Glomerular endothelial cell (primary cell): ENCODE data around the gene FITM1. TPM values are rescaled to one million over a fixed set of nuclear protein-coding genes. Genes with fewer than 3 reads are reported as not detected.
A peak's percentile ranks its signal among the peaks of the same experiment; 100 is the strongest.

ENCODE experiments used
- DNase-seq: peaks from one replicate; pipeline ENCODE4 v3.0.0-alpha.2; 2011; ENCODE audit warnings: low read depth, low spot score; ENCODE audit errors: extremely low read depth
- total RNA-seq: library from RNA; depleted of rRNA; stranded (reverse); fragments of >200 nt; gene quantifications from 2 replicates; pipeline ENCODE4 v1.2.3, GENCODE V29; 2015

The FITM1 gene
- total RNA-seq, 1 donor from 2014 or later: 0.29 TPM

DNA sequence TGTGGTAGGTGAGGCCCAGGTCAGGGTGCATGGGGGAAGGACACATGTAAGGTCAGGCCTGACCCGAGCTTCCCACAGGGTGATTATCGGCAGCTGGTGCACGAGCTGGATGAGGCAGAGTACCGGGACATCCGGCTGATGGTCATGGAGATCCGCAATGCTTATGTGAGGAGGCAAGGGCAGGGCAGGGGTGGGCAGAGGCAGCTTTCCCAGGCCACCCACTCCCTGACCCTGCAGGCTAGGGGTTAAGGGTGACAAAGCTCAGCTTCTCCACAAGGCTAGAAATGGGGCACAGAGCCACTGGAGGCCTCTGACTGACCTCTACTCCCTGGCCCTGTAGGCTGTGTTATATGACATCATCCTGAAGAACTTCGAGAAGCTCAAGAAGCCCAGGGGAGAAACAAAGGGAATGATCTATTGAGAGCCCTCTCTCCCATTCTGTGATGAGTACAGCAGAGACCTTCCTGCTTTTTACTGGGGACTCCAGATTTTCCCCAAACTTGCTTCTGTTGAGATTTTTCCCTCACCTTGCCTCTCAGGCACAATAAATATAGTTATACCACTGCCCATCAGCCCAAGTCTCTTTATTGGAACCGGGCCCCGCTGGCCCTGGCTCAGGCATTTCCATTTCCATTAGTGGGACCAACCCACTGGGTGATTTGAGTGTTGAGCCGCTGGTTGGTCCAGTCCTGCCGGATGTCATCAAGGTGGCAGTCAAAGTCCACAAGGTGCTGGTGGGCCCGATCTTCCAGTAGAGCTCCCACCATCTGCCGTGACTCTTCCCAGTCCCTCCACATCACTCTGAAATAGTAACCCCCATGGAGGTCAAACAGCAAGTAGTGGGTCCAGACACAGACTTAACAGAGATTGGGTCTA lies 8.2 kb downstream of the FITM1 start:
- no peak for DNase-seq

- DNase-seq: no peak
Measured at GRCh38 chr14:24139272-24139934, 8.9 kb downstream of the FITM1 start.

DNA sequence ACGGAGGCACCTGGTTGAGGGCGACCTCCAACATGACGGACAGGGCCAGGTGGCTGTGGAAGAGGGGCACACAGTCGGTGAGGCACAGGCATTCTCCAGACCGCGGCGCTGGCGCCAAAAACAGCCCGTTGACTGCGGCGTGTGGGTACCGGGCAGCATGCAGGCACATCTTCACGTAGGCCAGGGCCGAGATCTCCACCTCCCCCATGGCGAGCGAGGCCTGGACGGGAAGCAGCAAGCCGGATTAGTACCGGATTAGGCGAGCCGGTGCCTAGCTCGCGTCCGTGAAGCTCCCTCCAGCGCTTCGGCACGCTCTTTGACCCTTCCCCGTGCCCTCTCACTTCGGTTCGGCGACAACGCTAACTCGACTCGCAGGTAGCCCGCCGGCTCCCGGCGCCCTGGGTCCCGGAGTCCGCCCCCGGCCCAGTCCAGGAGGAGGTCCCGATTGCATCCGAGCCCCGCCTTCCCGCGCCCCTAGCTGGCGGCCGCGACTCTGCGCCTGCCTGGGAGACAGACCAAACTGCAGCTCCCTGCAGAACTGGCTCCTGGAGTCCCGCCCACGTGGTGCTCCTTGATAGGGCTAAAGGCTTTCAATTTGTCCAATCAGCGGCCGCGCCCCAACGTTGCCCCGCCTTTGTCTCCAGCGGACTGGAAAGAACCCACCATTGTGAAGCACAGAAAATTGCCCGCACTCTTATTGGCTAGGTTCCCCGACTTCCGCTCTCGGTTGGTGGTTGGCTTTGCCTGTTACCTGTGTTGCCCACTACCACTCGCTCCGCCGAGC lies 10.8 kb downstream of the FITM1 start, which contains the start of gene EMC9:
TSS of gene EMC9 (minus strand) at position 495 of the 784 bp plus-strand sequence. CDS start at position 208, 287 bp downstream.
- peak; percentile 90 for DNase-seq

DNA sequence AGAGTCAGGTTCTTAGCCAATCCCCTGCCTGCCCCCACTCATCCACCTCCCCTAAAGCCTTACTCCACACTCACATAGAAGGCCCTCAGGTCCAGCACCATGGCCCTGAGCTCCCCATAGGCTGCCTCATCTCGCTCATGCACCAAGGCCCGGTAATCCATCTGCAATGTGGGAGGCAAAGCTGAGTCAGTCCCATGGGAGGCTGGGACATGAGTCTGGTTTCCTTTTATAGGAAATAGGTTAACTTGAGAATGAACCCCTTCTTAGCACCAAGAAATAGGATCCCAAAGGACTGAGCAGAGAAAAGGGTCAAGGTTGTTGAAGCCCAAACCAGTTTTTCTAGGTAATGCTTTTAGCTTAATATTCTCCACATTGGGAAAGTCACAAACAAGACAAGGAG lies 13.1 kb downstream of the FITM1 start:
- DNase-seq: no peak

DNA sequence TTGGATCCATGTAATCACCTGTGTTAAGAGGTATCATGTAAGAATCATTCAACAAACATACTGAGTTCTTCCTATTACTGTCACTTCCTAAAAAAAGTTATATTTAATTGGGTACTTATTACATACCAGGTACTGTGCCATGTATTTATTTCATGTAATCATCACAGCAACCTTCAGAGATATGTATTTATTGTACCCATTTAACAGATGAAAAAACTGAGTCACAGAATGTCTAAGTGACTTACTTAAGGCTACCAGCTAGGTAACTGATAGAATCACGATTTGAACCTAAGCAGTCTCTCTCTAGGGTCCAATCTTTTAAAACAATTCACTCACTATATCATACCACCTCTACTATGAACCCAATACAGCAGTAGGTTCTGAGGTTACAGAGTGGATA lies 14.0 kb downstream of the FITM1 start:
- no peak for DNase-seq

- DNase-seq: no peak
Measured at GRCh38 chr14:24145219-24145618, 14.8 kb downstream of the FITM1 start.

DNA sequence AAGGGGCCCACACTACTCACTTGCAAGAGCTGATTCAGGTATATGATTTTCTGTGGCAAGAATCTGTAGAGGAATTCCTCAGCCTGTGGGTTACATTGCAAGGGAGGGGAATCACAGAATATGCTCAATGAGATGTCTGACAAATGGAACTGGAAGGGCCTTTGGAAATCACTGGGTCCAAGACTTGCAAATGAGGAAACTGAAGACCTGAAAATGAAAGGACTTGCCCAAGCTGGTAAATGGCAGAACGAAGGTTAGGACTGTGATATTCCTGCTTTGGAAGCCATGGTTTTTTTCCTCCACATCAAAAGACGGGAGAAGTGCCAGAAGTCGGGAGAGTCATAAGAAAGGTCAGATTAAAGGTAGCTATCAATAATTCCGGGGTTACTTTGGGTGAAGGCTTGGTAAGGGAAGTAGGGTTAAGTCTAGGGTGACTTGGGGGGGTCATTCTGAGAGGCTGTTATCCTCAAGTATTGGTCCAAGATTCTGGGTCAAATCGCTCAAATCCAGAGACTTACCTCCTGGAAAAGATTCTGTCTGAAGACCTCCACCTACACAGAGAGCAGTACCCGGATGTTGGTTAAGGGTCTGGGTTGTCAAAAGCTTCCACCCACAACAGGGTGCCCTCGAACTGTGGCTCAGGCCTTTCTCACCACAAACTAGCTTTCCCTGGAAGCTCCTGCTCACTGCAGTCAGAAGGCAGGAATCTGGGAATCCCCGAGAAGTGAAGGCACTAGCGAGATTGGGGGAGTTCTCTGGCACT lies 15.4 kb downstream of the FITM1 start:
- peak; percentile 16 for DNase-seq

- peak; percentile 65 for DNase-seq
Measured at GRCh38 chr14:24146453-24146977, 16.1 kb downstream of the FITM1 start, which contains the start of gene PSME2. Gene PSME2, minus strand, starts transcription at chr14:24146610. Its CDS starts 29 bp downstream, at chr14:24146581.

DNA sequence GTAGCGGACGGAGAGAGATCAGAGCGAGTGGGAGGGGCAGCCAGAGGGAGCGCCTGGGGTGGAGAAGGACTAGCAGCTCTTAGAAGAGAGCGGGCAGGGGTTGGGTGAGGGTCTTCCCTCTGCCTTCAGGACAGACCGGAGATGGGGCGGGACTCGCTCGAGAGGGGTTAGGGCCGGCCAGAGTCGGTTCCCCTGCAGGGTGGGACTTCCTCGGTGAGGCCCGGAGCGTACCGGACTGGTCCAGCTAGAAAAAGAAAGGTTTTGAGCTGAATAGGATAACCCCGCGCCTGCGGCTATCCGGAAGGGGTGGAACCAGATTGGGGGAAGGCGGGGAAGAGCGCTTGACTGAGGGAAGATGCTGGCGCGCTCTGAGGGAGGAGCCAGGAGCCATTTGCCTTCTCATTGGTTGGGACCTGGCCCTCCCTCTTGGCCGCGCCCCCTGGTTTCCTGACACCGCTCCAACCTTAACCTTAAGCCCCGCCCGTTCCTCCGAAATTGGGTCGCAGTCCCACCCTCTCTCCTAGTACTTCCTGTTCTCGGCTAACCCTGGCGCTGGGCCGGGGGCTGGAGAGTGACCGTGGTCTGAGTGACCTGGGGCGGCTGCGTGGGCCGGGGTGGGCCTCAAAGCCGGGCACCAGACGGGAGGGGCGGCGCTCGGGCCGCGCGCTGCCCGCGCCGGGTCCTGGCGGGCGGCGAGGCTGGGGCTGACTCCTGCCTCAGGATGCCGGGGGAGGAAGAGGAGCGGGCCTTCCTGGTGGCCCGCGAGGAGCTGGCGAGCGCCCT lies 16.7 kb downstream of the FITM1 start, which contains the start of gene RNF31:
TSS of gene RNF31 (plus strand) at position 521 of the 783 bp plus-strand sequence. CDS start at position 722, 201 bp downstream.
- DNase-seq: peak; percentile 71

DNA sequence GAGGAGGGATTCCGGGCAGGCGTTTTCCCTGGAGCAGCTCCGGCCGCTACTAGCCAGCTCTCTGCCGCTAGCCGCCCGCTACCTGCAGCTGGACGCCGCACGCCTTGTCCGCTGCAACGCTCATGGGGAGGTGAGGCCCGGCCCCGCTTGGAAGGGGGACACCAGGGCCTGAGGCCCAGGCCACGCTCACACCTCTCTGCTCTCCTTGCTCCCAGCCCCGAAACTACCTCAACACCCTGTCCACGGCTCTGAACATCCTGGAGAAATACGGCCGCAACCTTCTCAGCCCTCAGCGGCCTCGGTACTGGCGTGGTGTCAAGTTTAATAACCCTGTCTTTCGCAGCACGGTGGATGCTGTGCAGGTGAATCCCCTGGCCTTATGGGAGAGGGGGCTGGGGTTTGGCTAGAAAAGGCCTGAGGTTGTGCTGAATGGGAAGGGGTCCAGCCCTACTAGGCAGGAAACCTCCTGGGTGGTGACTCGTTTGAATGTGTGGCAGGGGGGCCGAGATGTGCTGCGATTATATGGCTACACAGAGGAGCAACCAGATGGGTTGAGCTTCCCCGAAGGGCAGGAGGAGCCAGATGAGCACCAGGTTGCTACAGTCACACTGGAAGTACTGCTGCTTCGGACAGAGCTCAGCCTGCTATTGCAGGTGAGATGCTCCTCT lies 17.4 kb downstream of the FITM1 start:
- no peak for DNase-seq

DNA sequence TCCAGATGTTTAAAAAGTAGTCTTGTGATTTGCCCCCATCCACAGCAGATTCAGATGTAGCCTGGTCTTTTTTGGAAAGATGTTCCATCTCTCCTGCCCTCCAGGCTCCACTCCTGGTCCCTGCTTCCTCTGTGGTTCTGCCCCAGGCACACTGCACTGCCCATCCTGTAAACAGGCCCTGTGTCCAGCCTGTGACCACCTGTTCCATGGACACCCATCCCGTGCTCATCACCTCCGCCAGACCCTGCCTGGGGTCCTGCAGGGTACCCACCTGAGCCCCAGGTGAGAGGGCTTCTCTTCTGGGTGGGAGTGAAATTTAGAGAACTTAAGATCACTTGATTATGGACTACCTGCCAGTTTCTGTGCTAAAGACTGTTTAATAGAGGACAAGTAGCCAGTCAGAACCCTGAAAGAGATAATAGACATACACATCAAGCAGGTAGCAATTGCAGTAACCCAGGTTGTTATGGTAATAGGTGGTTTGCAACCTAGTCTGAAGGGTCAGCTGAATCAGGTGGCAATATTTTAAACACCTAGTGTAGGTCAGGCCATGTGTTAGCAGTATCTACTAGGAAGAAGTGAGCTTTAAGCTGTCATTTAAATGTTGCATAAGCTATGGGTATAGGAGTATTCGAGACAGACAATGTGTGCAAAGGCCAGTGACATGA lies 19.0 kb downstream of the FITM1 start:
- DNase-seq: no peak

DNA sequence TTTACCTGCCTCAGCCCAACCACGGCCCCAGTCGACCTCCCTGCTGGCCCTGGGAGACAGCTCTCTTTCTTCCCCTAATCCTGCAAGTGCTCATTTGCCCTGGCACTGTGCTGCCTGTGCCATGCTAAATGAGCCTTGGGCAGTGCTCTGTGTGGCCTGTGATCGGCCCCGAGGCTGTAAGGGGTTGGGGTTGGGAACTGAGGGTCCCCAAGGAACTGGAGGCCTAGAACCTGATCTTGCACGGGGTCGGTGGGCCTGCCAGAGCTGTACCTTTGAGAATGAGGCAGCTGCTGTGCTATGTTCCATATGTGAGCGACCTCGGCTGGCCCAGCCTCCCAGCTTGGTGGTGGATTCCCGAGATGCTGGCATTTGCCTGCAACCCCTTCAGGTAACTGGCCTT lies 19.6 kb downstream of the FITM1 start:
- DNase-seq: no peak

- DNase-seq: no peak
Measured at GRCh38 chr14:24150567-24150966, 20.1 kb downstream of the FITM1 start.

- DNase-seq: no peak
Measured at GRCh38 chr14:24150993-24151392, 20.5 kb downstream of the FITM1 start.

GRCh38 chr14:24151404-24152080 lies 21.1 kb downstream of the FITM1 start:
- DNase-seq: no peak

GRCh38 chr14:24155100-24155499 lies 24.6 kb downstream of the FITM1 start:
- no peak for DNase-seq

- DNase-seq: no peak
Measured at GRCh38 chr14:24156840-24157239, 26.4 kb downstream of the FITM1 start.

DNA sequence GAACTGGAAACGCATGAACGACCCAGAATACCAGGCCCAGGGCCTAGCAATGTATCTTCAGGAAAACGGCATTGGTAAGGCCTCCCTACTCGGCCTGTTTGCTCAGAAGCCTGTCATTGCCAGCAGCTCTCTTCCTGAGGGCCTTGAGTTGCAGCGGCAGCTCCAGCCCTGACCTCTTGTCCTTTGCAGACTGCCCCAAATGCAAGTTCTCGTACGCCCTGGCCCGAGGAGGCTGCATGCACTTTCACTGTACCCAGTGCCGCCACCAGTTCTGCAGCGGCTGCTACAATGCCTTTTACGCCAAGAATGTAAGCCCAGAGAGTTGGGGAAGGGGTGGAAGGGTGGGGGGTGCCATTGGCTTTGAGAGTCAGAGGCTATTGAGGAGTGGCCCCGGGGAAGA lies 26.9 kb downstream of the FITM1 start:
- DNase-seq: no peak
